Inflammatory macrophage (primary cell): Measurements from ENCODE around the gene SLC38A10.
"Not testable (repeated sequence)": the region's sequence is repeated elsewhere in the genome, so short reads cannot be mapped to it uniquely, and the experiment has no call there.

ENCODE experiments used
- DNase-seq, 2 donors: peaks; one replicate each; pipeline ENCODE4 v3.0.0-alpha.2; 2020 to 2022

SLC38A10 gene

DNA sequence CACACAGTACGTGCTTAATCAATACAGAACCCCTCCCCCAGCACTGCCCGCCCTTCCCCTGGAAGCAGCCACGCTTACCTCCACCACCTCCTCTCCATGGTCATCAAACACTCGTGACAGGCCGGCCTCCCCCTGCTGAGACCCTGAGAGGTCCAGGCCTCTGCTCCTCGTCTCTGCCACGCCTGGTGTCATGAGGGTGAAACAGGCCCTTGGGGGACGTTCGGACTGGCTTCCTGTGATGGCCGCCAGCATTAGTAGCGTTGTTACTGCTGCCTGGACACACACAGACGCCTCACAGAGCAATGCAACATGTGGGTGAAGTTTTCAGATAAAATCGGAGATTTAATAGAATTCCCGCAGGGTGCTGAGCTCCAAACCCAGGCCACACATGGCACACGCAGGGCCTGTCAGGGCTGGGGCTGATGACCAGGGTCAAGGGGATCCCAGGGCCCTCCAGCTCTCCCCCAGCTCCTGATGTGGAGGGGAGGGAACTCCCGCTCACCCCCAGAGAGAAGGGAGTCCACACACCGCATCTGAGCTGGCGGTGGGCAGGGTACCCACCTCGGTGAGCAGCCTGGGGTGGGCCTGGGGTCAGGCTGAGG, 15.9 kb upstream of the SLC38A10 start:
- DNase-seq: no peak

DNA sequence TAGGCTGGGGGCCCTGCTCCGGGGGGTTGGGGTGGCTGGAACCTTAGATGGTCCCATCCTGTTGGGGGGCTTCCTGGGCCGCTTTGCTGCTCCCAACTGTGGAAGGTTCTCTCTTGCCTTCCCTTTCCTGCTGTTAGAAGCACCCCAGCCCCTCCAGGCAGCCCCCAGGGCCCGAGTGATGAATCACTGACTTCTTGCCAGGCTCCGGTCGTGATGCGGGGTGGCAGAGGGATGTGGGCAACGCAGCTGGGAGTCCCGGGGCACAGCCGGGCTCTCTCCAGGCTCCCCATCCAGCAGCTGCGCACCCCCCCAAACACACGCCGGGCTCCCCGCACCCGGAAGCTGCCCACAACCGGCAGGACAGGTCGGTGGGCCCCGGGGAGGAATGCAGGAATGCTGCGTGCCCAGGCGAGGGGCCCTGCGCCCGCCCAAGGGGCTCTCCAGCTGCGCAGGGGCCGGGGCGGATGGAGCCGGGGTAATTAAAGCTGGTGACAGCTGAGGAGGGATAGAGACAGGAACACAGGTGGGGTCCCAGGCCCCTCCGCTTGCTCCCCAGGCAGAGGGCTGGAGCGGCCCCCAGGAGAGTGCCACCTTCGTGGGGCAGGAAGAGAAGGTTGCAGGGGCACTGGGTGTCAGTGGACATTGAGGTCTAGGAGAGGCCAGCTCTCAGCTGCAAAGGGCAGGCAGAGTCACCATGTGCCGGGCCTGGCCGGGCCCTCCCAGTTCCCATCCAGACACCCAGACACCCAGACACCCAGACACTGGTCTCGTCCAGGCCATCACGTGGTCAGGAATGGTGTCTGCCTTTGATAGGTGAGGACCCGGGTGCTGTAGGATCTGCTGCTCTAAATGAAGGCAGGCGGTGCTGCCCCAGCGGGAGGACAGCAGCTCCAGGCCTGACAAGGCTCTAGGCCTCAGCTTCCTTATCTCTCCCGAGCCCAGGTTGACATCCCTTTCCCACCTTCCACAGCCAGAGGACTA, 15.0 kb upstream of the SLC38A10 start:
- no peak for DNase-seq

DNA sequence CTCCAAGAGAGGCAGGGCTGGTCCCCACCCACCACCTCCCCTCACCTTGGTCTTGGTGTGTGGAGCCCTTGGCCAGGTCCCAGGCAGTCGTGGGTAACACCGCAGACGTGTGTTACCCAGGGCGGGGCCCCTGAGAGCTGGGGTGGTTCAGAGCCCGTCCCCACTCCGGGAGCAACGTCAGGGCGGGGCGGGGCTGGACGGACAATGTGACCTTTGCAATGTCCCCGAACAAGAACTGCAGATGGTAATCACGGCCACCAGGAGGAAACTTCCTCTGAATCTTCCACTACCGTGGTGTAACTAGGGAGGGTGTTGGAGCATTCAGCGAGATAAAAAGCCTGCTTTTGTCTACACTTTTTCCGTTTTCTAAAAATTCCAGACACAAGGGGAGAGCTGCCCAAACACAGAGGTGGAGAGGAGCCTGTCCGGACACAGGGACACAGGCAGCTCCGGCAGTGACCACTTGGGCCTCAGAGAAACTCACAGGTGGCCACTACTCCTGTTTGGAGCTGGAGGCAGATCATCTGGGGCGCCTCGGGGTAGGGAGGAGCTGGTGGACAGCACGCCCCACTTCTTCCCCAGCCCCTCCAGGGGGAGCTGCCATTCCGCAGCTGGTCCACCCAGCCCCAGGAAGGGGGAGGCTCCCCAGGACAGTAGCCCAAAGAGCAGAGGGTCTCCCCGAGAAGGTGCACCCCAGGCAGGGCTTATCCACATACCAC, 14.2 kb upstream of the SLC38A10 start:
- peak; percentile 89 to 91 for DNase-seq

DNA sequence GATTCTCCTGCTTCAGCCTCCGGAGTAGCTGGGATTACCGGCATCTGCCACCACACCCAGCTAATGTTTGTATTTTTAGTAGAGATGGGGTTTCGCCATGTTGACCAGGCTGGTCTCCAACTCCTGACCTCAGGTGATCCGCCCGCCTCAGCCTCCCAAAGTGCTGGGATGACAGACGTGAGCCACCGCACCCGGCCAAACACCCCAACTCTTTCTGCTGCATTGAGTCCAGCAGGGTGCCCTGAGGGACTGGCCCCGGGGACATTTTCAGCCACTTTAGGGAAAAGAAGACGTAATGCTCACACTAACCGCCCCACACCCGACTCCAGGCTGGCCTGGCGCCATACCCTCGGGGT, 13.7 kb upstream of the SLC38A10 start:
- not testable (repeated sequence) for DNase-seq

DNA sequence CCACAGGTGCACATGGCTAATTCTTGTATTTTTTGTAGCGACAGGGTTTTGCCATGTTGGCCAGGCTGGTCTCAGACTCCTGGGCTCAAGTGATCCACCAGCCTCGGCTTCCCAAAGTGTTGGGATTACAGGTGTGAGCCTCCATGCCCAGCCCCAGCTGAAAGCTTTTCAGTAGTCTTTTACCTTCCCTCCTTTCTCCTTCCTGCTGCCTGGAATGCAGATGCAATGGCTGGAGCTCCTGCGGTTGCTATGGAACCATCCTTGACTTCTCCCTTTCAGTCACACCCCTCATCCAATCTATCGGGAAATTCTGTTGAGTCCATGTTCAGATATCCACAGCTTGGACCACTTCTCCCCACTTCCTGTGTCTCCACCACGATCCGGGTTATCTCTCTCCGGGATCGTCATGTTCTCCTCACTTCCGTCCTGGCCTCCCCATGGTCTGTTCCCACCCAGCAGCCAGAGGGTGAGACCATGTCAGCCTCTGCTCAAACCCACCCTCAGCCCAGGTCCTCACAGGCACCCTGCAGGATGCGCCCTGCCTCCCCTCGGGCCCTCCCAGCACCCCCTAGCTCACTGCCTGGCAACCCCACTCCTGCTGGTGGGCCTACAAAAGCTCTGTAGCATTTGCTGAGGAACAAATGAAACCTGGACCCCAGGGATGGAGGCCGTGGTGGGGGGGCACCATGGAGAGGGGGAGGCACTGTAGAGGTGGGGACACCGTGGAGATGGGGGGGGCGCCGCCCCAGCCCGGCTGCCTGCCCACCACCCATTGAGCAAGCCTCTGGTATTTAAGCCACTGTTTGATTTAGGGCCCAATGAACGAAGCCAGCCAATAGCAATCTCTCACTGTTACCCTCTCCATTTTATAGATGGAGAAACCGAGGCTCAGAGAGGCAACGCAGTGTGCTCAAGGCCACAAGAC, 12.8 kb upstream of the SLC38A10 start:
- DNase-seq: no peak

DNA sequence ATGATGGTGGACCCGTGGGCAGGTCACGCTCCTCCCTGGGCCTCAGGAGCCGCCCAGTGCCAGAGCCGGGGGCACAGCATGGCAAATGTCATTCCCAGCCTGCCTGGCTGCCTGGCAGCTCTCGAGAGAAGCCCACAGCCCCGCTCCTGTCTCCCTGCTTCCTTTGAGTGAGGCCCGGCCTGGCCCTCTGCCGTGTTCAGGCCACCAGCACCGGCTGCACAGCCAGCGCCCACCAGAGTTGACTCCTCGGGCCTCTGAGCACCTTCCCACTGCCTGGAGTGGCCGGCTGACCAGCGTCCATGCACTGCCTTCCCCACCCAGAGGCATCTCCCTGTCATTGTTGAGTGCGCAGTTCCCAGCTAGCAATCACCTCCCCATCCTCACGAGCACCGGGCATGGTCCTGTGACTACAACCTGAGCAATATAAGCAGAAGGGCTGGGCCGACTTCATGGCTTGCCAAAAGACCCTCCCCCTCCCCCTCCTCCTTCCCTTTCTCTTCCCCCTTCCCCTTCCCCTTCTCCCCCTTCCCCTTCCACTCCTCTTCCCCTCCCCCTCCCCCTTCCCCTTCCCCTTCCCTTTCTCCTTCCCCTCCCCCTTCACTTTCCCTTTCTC, 11.9 kb upstream of the SLC38A10 start:
- DNase-seq: peak; percentile 17 to 25

DNA sequence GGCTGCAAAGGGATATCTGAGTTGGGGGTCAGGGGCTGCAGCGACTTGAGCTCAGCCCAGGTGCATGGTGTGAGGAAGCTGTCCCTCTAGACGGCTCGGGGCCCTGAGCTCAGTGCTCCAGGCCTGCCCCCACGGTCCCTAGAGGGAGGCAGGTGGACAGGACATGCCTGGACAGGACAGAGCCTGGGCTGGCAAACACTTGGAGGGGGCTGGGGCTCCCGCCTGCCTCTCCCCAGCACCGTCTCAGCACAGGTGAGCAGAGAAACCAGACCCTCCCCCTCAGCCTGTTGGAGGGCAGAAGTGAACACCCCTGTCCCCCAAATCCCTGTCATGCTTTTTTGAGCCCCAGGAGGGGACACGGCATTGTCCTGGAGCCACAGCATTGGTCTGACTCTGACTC, 11.4 kb upstream of the SLC38A10 start:
- DNase-seq: no peak

DNA sequence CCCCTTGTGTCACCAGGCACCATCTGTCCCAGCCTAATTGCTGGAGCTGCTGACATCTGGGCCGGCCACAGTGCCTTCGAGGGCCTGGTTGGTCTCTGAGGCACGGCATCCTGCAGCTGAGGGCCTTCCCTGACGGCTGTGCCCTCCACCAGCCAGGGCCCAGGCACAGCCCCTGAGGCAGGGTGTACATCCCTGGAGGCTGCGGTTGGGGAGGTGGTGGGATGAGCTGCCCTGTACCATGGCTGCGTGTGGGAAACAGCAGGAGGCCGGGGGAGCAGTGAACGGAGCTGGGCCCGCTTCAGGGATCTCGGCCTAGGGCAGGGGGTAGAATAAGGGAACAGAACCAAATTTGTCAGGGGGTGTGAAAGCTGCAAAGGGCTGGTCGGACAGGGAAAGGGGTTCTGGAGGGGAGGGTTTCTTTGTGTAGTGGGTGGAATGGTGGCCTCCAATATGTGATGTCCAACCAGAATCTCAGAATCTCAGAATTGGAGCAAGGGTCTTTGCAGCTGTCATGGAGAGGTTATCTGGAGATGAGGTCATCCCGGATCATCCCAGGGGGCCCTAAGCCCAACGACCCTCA, 10.0 kb upstream of the SLC38A10 start:
- DNase-seq: no peak

DNA sequence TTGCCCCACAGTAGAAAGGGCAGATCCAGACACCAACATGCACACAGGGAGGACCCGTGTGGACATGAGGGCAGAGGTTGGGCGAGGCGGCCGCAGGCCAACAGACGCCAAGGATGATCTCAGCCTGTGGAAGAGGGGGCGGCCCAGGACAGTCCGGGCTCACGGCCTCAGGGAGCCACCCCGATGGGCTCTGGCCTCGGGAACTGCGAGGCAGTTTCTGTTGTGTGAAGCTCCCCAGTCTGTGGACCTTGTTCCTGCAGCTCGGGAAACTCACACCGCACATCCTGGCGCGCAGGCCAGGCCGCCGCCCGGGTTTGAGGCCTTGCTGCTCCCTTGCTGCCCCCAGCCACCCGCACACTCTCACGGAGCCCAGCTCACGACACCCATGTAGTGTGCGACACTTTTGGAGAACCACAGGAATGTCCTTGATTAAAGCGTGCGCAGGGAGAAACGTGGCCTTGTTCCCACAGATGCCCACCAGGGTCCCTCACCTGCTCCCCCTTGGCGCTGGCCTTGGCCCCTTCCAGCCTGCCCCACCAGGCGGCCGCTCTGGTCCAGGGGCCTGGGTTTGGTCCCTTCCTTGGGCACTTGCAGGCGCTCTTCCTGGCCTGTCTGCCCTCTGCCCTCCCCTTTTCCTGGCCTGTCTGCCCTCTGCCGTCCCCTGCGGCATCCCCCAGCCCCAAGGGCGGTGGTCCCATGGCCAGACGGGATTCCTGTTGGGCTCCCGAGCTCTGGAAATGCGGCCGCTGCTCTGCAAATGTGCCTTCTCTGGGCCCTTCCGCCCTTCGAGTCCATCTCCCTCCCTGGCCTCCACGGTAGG, 9.3 kb upstream of the SLC38A10 start:
- DNase-seq: no peak

DNA sequence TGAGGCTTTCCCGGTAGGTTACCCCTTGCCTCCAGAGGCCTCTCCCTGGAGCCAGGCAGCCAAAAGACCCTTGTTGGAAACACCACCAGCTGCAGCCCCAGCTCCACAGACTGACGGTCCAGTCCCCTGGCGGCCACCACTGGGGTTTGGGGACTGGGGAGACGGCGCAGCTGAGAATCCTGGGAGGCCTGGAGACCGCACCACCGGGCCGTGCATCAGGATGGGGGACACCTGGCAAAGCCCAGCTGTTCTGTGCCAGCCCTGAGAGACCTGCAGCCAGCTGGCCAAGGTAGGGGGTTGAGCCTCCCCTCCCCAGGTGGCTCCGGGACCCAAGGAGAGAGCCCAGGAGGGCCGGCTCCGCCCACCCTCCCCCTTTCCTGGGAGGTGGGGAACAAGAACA, 8.3 kb upstream of the SLC38A10 start:
- no peak for DNase-seq

DNA sequence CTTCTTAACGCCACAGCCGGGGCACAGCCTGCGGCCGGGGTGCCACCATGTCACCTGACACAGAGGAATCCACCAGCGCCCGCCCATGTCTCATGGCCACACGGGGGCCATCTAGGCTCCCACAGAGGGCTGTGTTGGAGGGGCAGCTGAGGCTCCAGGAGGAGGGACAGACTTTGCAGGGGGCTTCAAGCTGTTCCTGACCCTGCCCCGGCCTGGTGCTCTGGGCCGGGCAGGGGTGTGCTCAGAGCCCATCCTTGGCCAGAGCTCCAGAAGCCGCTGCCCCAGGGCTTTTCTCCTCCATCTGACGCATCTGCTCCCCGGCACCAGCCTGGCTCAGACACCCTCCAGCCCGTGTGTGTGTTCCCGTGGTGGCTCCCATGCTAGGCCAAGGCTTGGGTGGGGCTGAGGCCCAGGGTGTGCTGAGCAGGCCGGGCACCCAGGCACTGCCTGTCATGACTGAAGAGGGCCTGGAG, 7.8 kb upstream of the SLC38A10 start:
- no peak for DNase-seq

DNA sequence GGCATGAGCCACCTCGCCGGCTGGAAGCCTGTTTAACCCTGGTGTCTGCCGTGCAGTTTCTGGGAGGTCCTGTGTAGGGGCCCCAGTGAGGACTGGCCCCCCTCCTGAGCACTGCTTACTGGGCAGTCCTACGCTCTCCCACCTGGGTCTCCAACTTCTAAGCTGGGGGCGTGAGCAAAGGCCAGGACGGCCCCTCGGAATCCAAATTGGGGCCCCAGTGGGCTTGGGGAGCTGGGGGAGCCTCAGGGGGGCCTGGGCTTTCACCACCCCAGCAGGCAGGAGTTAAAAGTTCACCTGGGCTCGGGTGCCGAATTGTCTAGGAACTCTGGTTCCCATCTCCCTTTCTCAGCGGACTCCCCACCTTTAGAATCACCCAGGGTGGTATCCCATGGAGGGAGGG, 7.2 kb upstream of the SLC38A10 start:
- no peak for DNase-seq

DNA sequence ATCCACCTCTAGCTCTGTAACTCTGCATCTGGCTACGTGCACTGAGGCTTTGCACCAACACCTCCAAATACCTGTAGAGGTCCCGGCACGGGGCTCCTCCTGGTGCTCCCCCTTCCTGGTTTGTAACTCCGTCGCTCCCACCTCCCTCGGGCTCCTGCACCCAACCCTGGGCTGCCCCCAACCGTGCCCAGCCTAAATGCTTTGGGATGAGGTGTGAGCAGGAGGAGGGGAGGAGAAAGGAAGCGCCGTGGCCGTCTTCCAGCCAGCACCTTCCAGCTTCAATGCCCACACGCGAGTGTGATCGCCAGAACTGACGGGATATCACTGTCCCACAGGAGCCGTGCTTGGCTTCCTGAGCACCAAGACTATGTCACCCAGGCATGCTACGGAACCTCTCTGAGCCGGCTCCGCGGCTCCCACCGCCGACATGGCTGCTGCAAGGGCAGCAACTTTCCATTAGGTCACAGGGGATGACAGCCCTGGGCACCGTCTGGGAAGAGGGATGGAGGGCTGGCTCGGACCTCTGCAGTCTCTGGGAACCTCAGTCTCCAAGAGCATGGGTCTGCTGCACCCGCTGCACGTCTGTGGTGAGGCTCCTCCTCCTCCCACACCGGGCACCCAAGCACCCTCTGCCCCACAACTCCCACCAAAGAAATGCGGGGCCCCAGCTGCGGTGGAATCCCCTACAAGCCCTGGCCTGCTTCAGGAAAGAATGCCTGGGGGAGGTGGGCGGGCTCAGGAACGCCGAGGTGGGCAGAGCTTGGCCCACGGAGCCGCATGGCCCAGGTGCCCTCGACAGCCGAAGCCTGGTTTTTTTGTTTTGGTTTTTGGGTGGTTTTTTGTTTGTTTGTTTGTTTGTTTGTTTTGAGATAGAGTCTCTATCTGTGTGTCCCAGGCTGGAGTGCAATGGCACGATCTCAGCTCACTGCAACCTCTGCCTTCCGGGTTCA, 6.4 kb upstream of the SLC38A10 start:
- DNase-seq: no peak

DNA sequence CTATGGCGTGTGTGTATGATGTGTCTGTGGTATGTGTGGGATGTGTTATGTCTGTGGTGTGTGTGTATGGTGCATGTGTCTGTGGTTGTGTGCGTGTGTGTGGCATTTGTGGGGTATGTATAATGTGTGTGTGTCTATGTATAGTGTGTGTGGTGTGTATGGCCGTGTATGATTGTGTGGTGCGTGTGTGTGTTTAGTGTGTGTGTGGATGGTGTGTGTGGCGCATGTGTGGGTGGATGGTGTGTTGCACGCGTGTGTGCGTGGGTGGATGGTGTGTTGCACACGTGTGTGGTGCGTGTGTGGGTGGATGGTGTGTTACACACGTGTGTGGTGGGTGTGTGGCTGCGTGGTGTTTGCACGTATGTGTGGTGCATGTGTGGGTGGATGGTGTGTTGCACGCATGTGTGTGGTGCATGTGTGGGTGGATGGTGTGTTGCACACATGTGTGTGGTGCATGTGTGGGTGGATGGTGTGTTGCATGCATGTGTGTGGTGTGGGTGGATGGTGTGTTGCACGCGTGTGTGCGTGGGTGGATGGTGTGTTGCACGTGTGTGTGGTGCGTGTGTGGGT, 5.6 kb upstream of the SLC38A10 start:
- no peak for DNase-seq

DNA sequence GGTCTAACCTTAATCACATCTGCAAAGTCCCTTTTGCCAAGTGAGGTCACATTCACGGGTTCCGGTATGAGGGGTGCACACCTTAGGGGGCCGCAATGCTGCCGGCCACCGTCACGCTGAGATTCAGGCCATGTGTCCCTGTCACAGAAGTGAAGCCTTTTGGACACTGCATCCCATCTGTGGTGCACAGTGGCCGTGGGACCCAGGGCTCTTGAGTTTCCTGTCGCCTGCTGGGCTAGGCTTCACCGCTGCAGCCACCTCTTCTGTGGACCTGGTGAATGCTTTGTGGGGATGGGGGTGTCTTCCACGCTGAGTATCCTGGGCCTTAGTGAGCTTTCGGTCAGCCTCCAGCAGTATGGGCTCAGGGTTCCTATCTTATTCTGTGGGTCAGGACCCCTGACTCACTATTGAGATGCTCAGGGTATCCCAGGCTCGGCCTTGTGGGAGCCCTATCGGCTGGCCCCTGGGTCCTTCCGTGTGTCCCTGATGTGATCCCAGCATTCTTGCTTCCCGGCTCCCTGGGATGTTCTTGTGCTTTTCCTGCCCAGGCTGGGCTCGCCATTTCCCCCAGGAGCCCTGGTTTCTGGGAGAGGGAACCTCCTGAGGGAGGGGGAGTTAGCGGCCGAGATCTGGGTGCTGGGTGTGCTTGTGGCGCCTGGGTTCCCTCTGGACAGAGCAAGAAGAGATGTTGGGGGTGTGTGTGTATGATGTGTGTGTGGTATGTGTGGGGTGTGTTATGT, 4.9 kb upstream of the SLC38A10 start:
- no peak for DNase-seq

DNA sequence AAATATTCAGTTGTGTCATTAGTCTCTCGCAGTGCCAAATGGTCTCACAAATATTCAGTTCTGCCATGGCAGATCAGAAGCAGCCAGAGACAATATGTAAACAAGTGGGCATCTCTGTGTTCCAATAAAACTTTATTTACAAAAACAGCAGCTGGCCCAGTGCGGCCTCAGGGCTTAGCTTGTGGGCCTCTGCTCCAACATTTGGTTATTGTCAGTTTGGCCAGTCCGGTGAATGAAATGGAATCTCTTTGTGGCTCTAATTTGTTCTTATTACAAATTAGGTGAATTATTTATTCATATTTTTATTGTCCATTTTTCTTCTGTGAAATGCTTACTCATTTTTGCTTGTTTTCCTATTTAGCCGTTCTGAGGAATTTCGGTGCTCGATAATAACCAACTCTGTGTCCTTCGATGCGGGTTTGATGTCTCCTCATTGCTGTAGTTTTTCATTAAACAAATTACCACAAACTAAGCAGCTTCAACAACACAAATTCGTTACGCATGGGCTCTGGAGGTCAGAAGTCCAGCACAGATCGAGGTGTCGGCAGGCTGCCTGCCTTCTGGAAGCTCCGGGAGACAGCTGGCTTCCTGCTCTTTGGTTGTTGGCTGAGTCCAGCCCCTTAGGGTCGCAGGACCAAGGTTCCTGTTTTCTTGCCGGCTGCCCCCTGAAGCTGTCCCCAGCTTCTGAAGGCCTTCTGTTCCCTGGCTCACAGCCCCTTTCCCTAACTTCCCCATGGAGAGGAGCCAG, 4.1 kb upstream of the SLC38A10 start:
- DNase-seq: no peak

DNA sequence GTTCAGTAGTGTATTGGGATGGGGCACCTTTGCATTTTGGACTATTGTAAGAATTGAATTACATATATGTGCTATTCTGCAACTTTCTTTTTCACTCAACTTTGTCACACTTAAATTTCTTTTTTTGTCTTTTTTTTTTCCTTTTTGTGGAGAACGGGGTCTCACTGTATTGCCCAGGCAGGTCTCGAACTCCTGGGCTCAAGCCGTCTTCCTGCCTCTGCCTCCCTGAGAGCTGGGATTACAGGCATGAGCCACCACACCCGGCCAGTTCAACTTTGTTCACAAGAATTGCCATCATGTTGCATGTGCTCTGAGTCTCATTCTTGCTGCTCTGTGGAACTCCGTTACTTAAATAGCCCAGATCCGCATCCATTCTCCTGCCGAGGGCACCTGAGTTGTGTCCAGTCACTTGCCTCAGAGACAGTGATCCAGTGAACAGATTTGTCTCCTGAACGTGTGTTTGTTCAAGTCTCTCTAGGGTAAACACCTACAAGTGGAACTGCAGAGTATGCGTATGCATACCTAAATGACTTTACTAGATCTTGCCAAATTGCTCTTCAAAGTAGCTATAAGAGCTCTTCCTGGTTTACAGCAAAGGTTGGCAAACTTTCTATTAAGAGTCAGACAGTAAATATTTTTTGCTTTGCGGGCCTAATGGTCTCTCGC, 3.4 kb upstream of the SLC38A10 start:
- no peak for DNase-seq
